A673 (cell line): ENCODE measurements around the gene ZFPM1. TPM values are rescaled to one million over a fixed set of nuclear protein-coding genes. Genes with fewer than 3 reads are reported as not detected.
"Not testable (repeated sequence)": the region's sequence is repeated elsewhere in the genome, so short reads cannot be mapped to it uniquely, and the experiment has no call there.

Experiments used
- BruUV-seq: library from RNA; stranded (reverse); fragments of 400-500 nt; replicated peaks from 2 replicates; lab custom pipeline; 2021; lab: Mats Ljungman, UMichigan
- CTCF ChIA-PET: fragments of 300-600 bp; sonication (Branson Sonifier 250); formaldehyde crosslinking; loops from one replicate; lab custom pipeline; 2022; ENCODE audit warnings: antibody characterized with exemption; lab: Charles Lee
- POLR2A ChIA-PET: fragments of 300-600 bp; sonication (Branson Sonifier 250); formaldehyde crosslinking; loops from one replicate; lab custom pipeline; 2022; ENCODE audit warnings: antibody characterized with exemption; ENCODE audit not compliant: low non-redundant PET; lab: Charles Lee
- DNase-seq: peaks from one replicate; pipeline ENCODE4 v3.0.0-alpha.2; 2015; ENCODE audit warnings: low spot score
- H3K27ac ChIP-seq: fragments of 200-600 bp; sonication (generic); 2 replicates; pipeline ENCODE4 v1.5.1; 2016; ENCODE audit warnings: mixed run types, low read depth, mild to moderate bottlenecking, mixed read lengths, antibody characterized with exemption, low read length; ENCODE audit not compliant: poor library complexity, severe bottlenecking
- H3K27me3 ChIP-seq: fragments of 200-600 bp; sonication (generic); replicated peaks from 2 replicates; pipeline ENCODE4 v1.6.1; 2017; ENCODE audit warnings: mixed run types, low read depth, mild to moderate bottlenecking, mixed read lengths, antibody characterized with exemption, low read length; ENCODE audit not compliant: insufficient read depth, poor library complexity
- H3K36me3 ChIP-seq: fragments of 200-600 bp; sonication (generic); 2 replicates; pipeline ENCODE4 v1.6.1; 2016; ENCODE audit warnings: mixed run types, mild to moderate bottlenecking, mixed read lengths, antibody characterized with exemption, low read length; ENCODE audit not compliant: insufficient read depth, poor library complexity, severe bottlenecking
- H3K4me1 ChIP-seq: fragments of 200-600 bp; sonication (generic); 2 replicates; pipeline ENCODE4 v1.6.1; 2017; ENCODE audit warnings: mixed run types, mild to moderate bottlenecking, mixed read lengths, antibody characterized with exemption, low read length; ENCODE audit not compliant: insufficient read depth, poor library complexity, severe bottlenecking
- H3K4me3 ChIP-seq: fragments of 200-600 bp; sonication (generic); 2 replicates; pipeline ENCODE4 v1.5.1; 2016; ENCODE audit warnings: low read depth, mixed run types, mild to moderate bottlenecking, mixed read lengths, low read length; ENCODE audit not compliant: poor library complexity, severe bottlenecking
- H3K9me3 ChIP-seq: fragments of 200-600 bp; sonication (generic); 2 replicates; pipeline ENCODE4 v1.6.1; 2016; ENCODE audit warnings: mixed run types, low read depth, mild to moderate bottlenecking, mixed read lengths, antibody characterized with exemption, low read length; ENCODE audit not compliant: poor library complexity, severe bottlenecking
- CTCF ChIP-seq: fragments of 300-800, 200-600 bp; sonication (generic); conservative IDR thresholded peaks from 2 replicates; pipeline ENCODE4 v1.5.1; 2017; ENCODE audit warnings: low read depth, mild to moderate bottlenecking, antibody characterized with exemption, low read length, moderate library complexity, mixed read lengths
- EZH2 ChIP-seq: fragments of 200-600 bp; sonication (generic); IDR thresholded peaks from 2 replicates; pipeline ENCODE4 v1.6.1; 2017; ENCODE audit warnings: borderline replicate concordance, low read depth, mild to moderate bottlenecking, mixed read lengths, antibody characterized with exemption, low read length; ENCODE audit not compliant: poor library complexity, severe bottlenecking
- intact Hi-C: fragments of 100-400 bp; cut with micrococcal nuclease; formaldehyde crosslinking; loops from one replicate; pipeline ENCODE4 v1.10.0; 2022; ENCODE audit not compliant: unreplicated experiment
- total RNA-seq: library from RNA; stranded (reverse); gene quantifications from 2 replicates; pipeline ENCODE4 v1.2.3, GENCODE V29; 2021

ZFPM1 gene
- total RNA-seq, 1 experiment from 2014 or later, result 5.6 TPM

GRCh38 chr16:88482630-88483391, 29.7 kb downstream of the ZFPM1 start:
- Histone ChIP-seq H3K27me3 (no peaks in the 10 kb centered on the region), H3K4me3 (no peak overlapping the region), H3K27ac (no peak overlapping the region), H3K36me3 (no peaks in the 10 kb centered on the region), H3K9me3 (no peaks in the 10 kb centered on the region), H3K4me1 (peaks cover 5% of the 10 kb centered on the region)
- ChIA-PET POLR2A (no interaction called here), CTCF (no interaction called here)
- BruUV-seq, result no TSS peak
- TF ChIP-seq EZH2, result no peak
- TF ChIP-seq CTCF, result no peak
- no peak for DNase-seq
- intact Hi-C loops, result no loop called here

- H3K36me3 ChIP-seq, result no peaks in the 10 kb centered on the region
- no peak overlapping the region for H3K4me3 ChIP-seq
- H3K27ac ChIP-seq, result no peak overlapping the region
- H3K9me3 ChIP-seq, result no peaks in the 10 kb centered on the region
- intact Hi-C loops, result no loop called here
- H3K27me3 ChIP-seq, result no peaks in the 10 kb centered on the region
- no TSS peak for BruUV-seq
- CTCF ChIA-PET, result no interaction called here
- peaks cover 5% of the 10 kb centered on the region for H3K4me1 ChIP-seq
- no peak for DNase-seq
- TF ChIP-seq EZH2 (no peak), CTCF (no peak)
- POLR2A ChIA-PET, result no interaction called here
Measured at GRCh38 chr16:88483392-88483641, 30.2 kb downstream of the ZFPM1 start.

DNA sequence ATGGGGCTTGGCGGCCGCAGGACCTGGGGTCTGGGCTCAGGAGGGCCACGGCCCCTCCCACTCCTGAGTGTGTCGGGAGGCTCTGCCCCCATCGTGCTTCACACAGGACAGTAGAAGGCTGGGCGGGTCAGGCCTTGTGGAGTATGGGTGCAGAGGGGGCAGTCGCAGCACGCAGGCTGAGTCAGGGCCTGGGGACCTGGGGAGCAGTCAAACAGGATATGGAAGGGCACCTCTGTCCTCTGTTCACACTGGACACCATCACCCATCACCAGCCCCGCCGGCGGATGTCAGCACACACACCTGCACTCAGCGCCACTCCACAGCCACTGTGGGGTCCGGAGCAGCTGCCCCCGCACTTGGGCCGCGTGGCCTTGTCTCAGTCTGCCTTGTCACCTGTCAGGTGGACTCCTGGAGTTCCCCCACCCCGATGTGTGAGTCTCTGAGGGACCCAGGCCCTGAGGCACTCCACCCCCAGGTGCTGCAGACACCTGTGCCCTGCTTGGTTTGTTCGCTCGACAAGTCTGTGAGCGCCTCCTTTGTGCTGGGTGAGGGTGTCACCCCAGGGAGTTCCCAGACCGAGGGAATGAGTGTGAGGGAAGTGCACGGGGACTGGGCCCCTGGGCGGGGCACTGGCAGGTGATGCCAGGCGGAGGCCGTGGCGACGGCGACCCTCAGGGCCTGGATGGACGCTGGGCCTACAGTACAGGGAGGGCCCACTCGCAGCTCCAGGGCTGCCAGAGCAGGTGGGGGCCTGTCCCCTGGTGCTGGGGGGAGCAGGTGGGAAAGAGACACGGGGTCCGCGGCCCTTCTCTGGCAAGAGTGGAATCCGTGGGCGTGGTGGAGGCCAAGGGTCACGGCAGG, 31.7 kb downstream of the ZFPM1 start:
- Histone ChIP-seq H3K4me3 (no peak overlapping the region), H3K4me1 (peaks cover 5% of the 10 kb centered on the region), H3K27ac (no peak overlapping the region), H3K9me3 (no peaks in the 10 kb centered on the region), H3K27me3 (no peaks in the 10 kb centered on the region), H3K36me3 (no peaks in the 10 kb centered on the region)
- TF ChIP-seq EZH2 (no peak), CTCF (no peak)
- intact Hi-C loops, result no loop called here
- DNase-seq, result no peak
- no TSS peak for BruUV-seq
- CTCF ChIA-PET, result interaction anchor here (0.6 kb wide), 1 partner anchor 270 kb away, joined by 3 read pairs; no protein-coding TSS in a partner anchor
- POLR2A ChIA-PET, result no interaction called here

DNA sequence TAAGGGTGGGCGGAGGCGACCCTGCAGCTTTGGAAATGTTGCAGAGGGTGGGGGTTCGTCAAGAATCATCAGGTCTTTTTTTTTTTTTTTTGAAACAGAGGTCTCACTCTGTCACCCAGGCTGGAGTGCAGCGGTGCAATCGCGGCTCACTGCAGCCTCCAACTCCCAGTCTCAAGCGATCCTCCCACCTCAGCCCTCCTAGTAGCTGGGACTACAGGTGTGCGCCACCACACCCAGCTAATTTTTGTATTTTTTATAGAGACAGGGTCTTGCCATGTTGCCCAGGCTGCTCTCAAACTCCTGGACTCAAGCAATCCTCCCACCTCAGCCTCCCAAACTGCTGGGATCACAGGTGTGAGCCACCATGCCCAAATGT, 32.3 kb downstream of the ZFPM1 start:
- BruUV-seq, H3K27ac ChIP-seq, POLR2A ChIA-PET, DNase-seq, H3K4me1 ChIP-seq, intact Hi-C loops, H3K36me3 ChIP-seq, H3K9me3 ChIP-seq, H3K27me3 ChIP-seq, H3K4me3 ChIP-seq: not testable (repeated sequence)
- CTCF ChIA-PET, result interaction anchor here (0.6 kb wide), 1 partner anchor 269 kb away, joined by 3 read pairs; no protein-coding TSS in a partner anchor
